Measurements from ENCODE around the gene RAP2A.

RAP2A gene

DNA sequence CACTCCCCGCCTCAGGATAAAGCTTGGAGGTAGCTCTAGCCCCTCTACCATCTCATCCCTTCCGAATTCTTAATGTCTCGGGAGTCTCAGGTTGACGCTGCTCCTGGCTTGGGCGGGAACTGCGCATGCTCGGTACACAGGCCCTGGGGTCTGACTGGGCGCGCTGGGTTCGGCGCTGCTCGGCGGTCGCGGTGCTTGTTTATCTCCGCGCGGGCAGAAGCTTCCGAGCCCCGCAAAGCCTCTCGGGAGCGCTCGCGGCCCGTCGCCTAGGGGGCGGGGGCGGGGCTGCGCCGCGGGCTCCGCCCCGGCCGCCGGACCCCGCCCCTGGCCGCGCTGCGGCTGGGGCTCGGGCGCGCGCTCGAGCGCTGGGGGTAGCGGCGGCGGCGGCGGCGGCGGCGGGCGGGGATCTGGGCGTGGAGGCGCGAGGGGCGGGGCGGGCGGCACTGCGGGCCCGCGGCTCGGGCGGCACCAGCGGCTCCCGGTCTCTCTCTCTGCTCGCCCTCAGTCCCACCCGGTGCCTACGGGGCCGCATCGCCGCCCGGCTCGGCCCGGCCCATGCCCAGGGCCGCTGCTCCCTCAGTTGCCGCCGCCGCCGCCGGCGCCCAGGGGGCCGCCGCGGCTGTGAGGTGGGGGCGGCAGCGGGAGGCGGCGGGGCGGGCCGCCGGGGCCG lies at the start of gene RAP2A:
RAP2A (plus strand) TSS at position 443 of the 670 bp plus-strand sequence. CDS start 302 bp downstream, outside the sequence.
- no peaks in the 10 kb centered on the region for H3K36me3 ChIP-seq (ENCODE audit: control insufficient read depth, insufficient read depth, low read length)
- WGBS (ENCODE audit: insufficient coverage, insufficient read length) = no CpG with 5 or more reads among the region's 94 CpGs

DNA sequence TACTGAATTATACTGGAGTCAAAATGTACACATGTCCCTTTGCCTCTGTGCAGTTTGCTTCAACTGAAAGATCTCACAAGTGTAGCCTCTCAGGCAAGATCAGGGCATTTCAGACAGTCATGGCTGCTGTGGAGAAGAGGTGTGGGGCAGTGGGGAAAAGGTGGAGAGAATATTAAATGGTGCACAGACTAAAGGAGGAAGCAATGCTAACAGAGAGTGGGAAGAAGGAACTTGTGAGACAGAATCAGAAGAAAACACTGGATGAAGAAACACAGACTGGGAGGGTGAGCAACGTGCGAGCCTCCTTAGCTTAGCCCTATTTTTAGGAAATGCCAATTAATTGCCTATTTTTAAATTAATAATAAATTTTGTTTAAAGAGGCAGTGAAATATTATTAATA lies 49.6 kb upstream of the RAP2A start:
- no peak for DNase-seq (ENCODE audit: low read depth, low spot score)
- Histone ChIP-seq H3K27me3 (ENCODE audit: control insufficient read depth, insufficient read depth, low read length) (no peaks in the 10 kb centered on the region), H3K36me3 (ENCODE audit: control insufficient read depth, insufficient read depth, low read length) (no peaks in the 10 kb centered on the region), H3K27ac (ENCODE audit: low read length) (no peak overlapping the region), H3K4me3 (ENCODE audit: low read length) (no peak overlapping the region), H3K9me3 (ENCODE audit: control insufficient read depth, insufficient read depth, low read length) (no peaks in the 10 kb centered on the region), H3K4me1 (ENCODE audit: control insufficient read depth, insufficient read depth, low read length) (no peaks in the 10 kb centered on the region)
- WGBS (ENCODE audit: insufficient coverage, insufficient read length) = no CpG with 5 or more reads among the region's 2 CpGs

More for the DNA sequence above, at the start of gene RAP2A:
- peak within 1 kb of the TSS; percentile 88 for H3K4me3 ChIP-seq (ENCODE audit: low read length)
- DNase-seq (ENCODE audit: low read depth, low spot score) = peak; percentile 63
- no peaks in the 10 kb centered on the region for H3K9me3 ChIP-seq (ENCODE audit: control insufficient read depth, insufficient read depth, low read length)
- no peaks in the 10 kb centered on the region for H3K27me3 ChIP-seq (ENCODE audit: control insufficient read depth, insufficient read depth, low read length)
- no peaks in the 10 kb centered on the region for H3K4me1 ChIP-seq (ENCODE audit: control insufficient read depth, insufficient read depth, low read length)
- H3K27ac ChIP-seq (ENCODE audit: low read length) = no peak within 1 kb of the TSS

DNA sequence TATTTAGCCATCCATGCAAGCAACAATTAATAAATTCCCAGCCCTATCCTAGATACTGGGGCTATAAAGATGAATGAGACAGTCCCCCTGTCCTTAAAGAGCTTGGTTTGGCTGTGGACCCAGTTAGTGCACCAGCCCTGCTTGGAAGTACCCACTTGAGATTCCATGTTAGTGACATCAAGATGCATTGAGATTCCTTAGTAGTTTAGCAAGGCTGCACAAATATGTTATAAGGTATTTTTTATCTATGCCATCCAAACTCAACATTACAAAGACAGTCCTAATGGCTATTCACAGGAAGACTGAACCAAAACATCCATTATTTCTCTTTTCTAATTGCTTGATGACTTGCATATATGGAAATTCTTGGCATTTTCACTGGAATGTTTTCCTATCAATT lies 48.8 kb upstream of the RAP2A start:
- H3K36me3 ChIP-seq (ENCODE audit: control insufficient read depth, insufficient read depth, low read length) = no peaks in the 10 kb centered on the region

DNA sequence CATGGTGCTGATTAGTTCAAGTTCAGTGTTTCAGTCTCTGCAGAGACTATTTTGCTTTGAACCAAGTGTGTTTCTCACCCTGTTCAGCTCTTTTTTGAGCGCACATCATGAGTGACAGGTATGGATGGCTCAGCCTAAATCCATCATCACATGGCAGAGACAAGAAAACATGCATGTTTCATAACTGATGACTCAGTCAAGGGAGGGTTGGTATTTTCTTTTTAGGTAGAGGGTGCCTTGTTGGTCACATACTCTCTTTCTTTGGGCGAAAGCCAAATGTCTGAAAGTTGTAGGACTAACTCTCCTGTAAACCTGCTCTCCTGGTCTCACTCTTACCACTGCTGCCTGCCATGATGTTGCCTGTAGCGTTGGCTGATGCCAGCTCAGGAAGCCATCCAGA lies 48.1 kb upstream of the RAP2A start:
- H3K27ac ChIP-seq (ENCODE audit: low read length) = no peak overlapping the region
- no peaks in the 10 kb centered on the region for H3K4me1 ChIP-seq (ENCODE audit: control insufficient read depth, insufficient read depth, low read length)
- H3K4me3 ChIP-seq (ENCODE audit: low read length) = no peak overlapping the region
- DNase-seq (ENCODE audit: low read depth, low spot score) = no peak
- no CpG with 5 or more reads among the region's 3 CpGs for WGBS (ENCODE audit: insufficient coverage, insufficient read length)
- H3K9me3 ChIP-seq (ENCODE audit: control insufficient read depth, insufficient read depth, low read length) = no peaks in the 10 kb centered on the region
- no peaks in the 10 kb centered on the region for H3K36me3 ChIP-seq (ENCODE audit: control insufficient read depth, insufficient read depth, low read length)
- no peaks in the 10 kb centered on the region for H3K27me3 ChIP-seq (ENCODE audit: control insufficient read depth, insufficient read depth, low read length)

More for the DNA sequence above, 48.8 kb upstream of the RAP2A start:
- Histone ChIP-seq H3K27ac (ENCODE audit: low read length) (no peak overlapping the region), H3K9me3 (ENCODE audit: control insufficient read depth, insufficient read depth, low read length) (no peaks in the 10 kb centered on the region), H3K4me1 (ENCODE audit: control insufficient read depth, insufficient read depth, low read length) (no peaks in the 10 kb centered on the region), H3K27me3 (ENCODE audit: control insufficient read depth, insufficient read depth, low read length) (no peaks in the 10 kb centered on the region), H3K4me3 (ENCODE audit: low read length) (no peak overlapping the region)
- DNase-seq (ENCODE audit: low read depth, low spot score) = no peak

DNA sequence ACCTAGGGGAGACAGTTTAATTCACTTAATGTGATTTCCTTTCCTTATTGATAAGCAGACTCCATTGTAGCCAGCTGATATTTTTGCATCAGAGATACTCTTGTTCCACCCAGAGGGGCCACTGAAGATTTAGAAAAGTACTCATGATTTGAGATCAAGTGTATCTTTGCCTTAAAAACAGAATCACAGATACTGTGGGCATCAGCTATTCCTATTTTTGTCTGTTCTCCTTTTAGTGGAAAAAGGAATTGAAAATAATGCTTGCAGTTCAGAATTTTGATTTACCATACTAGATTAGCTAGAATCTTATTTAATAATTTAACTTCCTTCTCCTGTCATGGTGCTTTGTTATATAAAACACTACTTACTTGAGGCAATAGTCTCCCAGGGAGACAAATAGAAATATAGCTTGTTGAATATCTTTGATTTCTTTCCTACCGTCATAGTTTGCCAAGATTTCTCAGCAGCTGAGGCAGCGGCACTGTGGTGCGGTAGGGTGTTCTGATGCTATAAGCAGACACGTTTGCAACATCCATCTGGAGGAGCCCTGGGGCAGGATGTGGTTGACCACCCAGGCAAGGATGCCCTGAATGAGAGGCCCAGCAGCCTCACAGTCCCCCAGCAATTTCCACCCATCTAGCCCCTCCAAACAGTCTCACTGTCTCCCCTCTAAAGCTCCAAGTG lies 47.0 kb upstream of the RAP2A start:
- Histone ChIP-seq H3K27ac (ENCODE audit: low read length) (no peak overlapping the region), H3K27me3 (ENCODE audit: control insufficient read depth, insufficient read depth, low read length) (no peaks in the 10 kb centered on the region), H3K36me3 (ENCODE audit: control insufficient read depth, insufficient read depth, low read length) (no peaks in the 10 kb centered on the region), H3K4me3 (ENCODE audit: low read length) (no peak overlapping the region), H3K9me3 (ENCODE audit: control insufficient read depth, insufficient read depth, low read length) (no peaks in the 10 kb centered on the region), H3K4me1 (ENCODE audit: control insufficient read depth, insufficient read depth, low read length) (no peaks in the 10 kb centered on the region)
- DNase-seq (ENCODE audit: low read depth, low spot score) = no peak
- no CpG with 5 or more reads among the region's 4 CpGs for WGBS (ENCODE audit: insufficient coverage, insufficient read length)

DNA sequence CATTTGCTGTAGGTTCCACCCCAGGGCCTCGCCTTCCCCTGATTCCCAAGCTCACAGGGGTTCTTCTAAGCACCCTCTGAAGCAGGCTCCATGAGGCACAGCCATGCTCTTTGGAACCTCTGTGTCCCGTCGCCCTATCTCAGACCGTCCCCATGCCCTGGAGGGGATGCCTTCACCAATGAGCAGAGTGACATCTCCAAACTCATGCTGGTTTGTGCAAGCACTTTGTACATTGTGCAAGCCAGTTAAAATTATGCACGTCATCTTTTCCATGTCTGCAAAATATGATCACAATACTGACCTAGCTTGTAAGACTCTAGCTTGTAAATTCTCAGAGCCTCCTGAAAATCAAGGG lies 46.5 kb upstream of the RAP2A start:
- Histone ChIP-seq H3K4me1 (ENCODE audit: control insufficient read depth, insufficient read depth, low read length) (no peaks in the 10 kb centered on the region), H3K27ac (ENCODE audit: low read length) (no peak overlapping the region), H3K36me3 (ENCODE audit: control insufficient read depth, insufficient read depth, low read length) (no peaks in the 10 kb centered on the region), H3K4me3 (ENCODE audit: low read length) (no peak overlapping the region), H3K9me3 (ENCODE audit: control insufficient read depth, insufficient read depth, low read length) (no peaks in the 10 kb centered on the region), H3K27me3 (ENCODE audit: control insufficient read depth, insufficient read depth, low read length) (no peaks in the 10 kb centered on the region)
- WGBS (ENCODE audit: insufficient coverage, insufficient read length) = no CpG with 5 or more reads among the region's 5 CpGs
- DNase-seq (ENCODE audit: low read depth, low spot score) = no peak

DNA sequence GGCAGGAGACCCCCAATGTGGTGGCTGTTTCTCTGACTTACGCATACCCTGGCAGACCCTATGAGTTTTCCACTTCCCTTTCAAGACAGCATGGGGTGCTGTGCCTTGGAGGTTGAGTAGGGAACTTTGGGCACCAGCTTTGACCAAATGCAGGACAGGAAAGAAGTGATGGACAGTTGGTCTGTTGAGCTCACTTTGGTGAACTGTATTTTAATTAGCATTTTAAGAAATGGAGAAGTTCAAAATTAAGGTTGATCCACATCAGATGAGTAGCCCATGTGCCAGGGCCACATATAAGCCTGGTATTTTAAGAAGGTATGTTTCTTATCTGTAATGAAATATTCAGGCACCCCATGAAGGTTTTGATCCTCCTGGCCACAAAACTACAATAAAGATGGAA lies 46.1 kb upstream of the RAP2A start:
- Histone ChIP-seq H3K27ac (ENCODE audit: low read length) (no peak overlapping the region), H3K4me1 (ENCODE audit: control insufficient read depth, insufficient read depth, low read length) (no peaks in the 10 kb centered on the region), H3K36me3 (ENCODE audit: control insufficient read depth, insufficient read depth, low read length) (no peaks in the 10 kb centered on the region), H3K4me3 (ENCODE audit: low read length) (no peak overlapping the region), H3K9me3 (ENCODE audit: control insufficient read depth, insufficient read depth, low read length) (no peaks in the 10 kb centered on the region), H3K27me3 (ENCODE audit: control insufficient read depth, insufficient read depth, low read length) (no peaks in the 10 kb centered on the region)
- WGBS (ENCODE audit: insufficient coverage, insufficient read length) = no CpG with 5 or more reads among the region's 1 CpG
- no peak for DNase-seq (ENCODE audit: low read depth, low spot score)

DNA sequence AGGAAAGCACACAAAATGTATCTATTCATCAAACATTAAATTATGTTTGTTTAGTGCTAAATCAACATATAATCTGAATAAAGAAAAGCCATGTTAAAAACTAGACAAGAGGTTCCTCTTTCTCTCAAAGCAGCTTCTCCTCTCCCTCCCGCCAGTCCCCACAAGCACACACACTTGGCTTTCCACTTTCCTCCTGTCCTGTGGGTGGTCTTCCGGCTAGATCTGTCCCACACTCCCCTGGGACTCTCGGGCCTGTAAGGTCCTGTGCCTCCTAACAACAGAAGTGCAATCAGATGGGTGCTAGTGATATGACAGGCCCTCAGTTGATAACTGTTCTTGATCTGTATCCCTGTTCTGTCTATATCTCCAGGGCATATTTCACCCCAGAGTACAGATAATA lies 45.6 kb upstream of the RAP2A start:
- no CpG with 5 or more reads among the region's 3 CpGs for WGBS (ENCODE audit: insufficient coverage, insufficient read length)
- no peak for DNase-seq (ENCODE audit: low read depth, low spot score)
- H3K27ac ChIP-seq (ENCODE audit: low read length) = no peak overlapping the region
- no peak overlapping the region for H3K4me3 ChIP-seq (ENCODE audit: low read length)
- H3K27me3 ChIP-seq (ENCODE audit: control insufficient read depth, insufficient read depth, low read length) = no peaks in the 10 kb centered on the region
- no peaks in the 10 kb centered on the region for H3K9me3 ChIP-seq (ENCODE audit: control insufficient read depth, insufficient read depth, low read length)
- H3K36me3 ChIP-seq (ENCODE audit: control insufficient read depth, insufficient read depth, low read length) = no peaks in the 10 kb centered on the region
- no peaks in the 10 kb centered on the region for H3K4me1 ChIP-seq (ENCODE audit: control insufficient read depth, insufficient read depth, low read length)

DNA sequence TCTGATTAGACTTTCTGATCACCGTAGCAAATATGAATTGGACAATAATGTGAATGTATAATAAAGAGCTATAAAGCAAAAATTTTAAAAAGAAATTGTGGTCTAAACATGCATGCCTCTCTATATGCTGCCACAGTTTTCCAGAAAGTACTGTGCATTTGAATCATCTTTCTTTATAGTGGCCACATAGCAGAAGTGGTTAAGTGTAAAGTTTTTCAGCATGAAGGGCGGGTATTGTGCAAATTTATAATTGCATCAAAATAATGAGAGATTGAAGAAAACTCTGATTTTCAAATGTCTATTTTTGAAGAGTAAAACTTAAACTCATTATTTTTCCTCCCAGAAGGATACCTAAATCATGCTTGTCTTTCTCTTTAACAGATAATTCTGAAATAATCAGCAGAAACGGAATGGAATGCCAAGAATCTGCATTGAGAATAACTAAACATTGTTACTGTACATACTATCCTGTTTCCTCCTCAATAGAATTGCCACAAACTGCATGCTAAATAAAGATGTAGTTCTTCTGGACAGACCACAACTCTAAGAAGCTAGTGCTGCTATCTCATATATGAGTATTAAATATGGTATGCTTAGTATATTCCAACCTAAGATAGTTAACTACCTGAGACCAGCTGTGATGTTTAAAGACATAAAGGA lies 42.9 kb upstream of the RAP2A start:
- no peaks in the 10 kb centered on the region for H3K27me3 ChIP-seq (ENCODE audit: control insufficient read depth, insufficient read depth, low read length)
- H3K36me3 ChIP-seq (ENCODE audit: control insufficient read depth, insufficient read depth, low read length) = no peaks in the 10 kb centered on the region
- no peaks in the 10 kb centered on the region for H3K9me3 ChIP-seq (ENCODE audit: control insufficient read depth, insufficient read depth, low read length)
- no peaks in the 10 kb centered on the region for H3K4me1 ChIP-seq (ENCODE audit: control insufficient read depth, insufficient read depth, low read length)
- no peak for DNase-seq (ENCODE audit: low read depth, low spot score)
- H3K27ac ChIP-seq (ENCODE audit: low read length) = no peak overlapping the region
- no peak overlapping the region for H3K4me3 ChIP-seq (ENCODE audit: low read length)
- no CpG with 5 or more reads among the region's 3 CpGs for WGBS (ENCODE audit: insufficient coverage, insufficient read length)

DNA sequence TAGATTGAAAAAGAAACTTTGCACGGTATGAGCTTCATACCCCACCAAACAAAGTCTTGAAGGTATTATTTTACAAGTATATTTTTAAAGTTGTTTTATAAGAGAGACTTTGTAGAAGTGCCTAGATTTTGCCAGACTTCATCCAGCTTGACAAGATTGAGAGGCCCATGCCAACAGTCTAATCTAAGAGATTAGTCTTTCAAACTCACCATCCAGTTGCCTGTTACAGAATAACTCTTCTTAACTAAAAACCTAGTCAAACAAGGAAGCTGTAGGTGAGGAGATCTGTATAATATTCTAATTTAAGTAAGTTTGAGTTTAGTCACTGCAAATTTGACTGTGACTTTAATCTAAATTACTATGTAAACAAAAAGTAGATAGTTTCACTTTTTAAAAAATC lies 41.9 kb upstream of the RAP2A start:
- Histone ChIP-seq H3K27ac (ENCODE audit: low read length) (no peak overlapping the region), H3K4me1 (ENCODE audit: control insufficient read depth, insufficient read depth, low read length) (no peaks in the 10 kb centered on the region), H3K36me3 (ENCODE audit: control insufficient read depth, insufficient read depth, low read length) (no peaks in the 10 kb centered on the region), H3K9me3 (ENCODE audit: control insufficient read depth, insufficient read depth, low read length) (no peaks in the 10 kb centered on the region), H3K27me3 (ENCODE audit: control insufficient read depth, insufficient read depth, low read length) (no peaks in the 10 kb centered on the region), H3K4me3 (ENCODE audit: low read length) (no peak overlapping the region)
- no CpG with 5 or more reads among the region's 1 CpG for WGBS (ENCODE audit: insufficient coverage, insufficient read length)
- no peak for DNase-seq (ENCODE audit: low read depth, low spot score)

DNA sequence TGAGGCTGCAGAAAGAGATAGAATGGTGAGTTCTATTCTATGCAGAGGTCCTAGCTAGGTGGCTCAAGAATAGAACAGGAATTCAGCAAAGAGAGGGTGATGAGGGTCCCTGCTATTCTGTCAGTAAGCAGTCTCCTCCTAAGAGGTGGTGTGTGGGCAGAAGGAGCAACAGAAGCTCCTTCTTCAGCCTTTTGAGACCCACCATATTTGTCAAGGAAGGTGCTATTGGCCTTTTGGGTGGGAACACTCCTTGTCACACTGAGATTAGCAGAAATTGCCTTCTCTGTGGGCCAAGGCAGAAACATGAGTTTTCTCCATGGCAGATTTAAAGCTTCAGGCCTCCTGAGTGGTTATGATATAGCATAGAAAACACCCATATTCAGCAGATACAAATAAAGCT lies 39.4 kb upstream of the RAP2A start:
- Histone ChIP-seq H3K4me1 (ENCODE audit: control insufficient read depth, insufficient read depth, low read length) (no peaks in the 10 kb centered on the region), H3K27ac (ENCODE audit: low read length) (no peak overlapping the region), H3K9me3 (ENCODE audit: control insufficient read depth, insufficient read depth, low read length) (no peaks in the 10 kb centered on the region), H3K4me3 (ENCODE audit: low read length) (no peak overlapping the region), H3K27me3 (ENCODE audit: control insufficient read depth, insufficient read depth, low read length) (no peaks in the 10 kb centered on the region), H3K36me3 (ENCODE audit: control insufficient read depth, insufficient read depth, low read length) (no peaks in the 10 kb centered on the region)
- DNase-seq (ENCODE audit: low read depth, low spot score) = no peak

All from iPS DF 6.9 (cell line).